Forelimb muscle (tissue), 1 donor: Measurements from ENCODE around the gene CLASP1. TPM values are rescaled to one million over a fixed set of nuclear protein-coding genes. Genes with fewer than 3 reads are reported as not detected.
"Not testable (repeated sequence)": the region's sequence is repeated elsewhere in the genome, so short reads cannot be mapped to it uniquely, and the experiment has no call there.

Experiments
- DNase-seq: peaks from one replicate; pipeline ENCODE4 v3.0.0-alpha.2; 2013; ENCODE audit warnings: low read depth
- polyA plus RNA-seq: library from polyadenylated mRNA; unstranded; fragments of 120-200 nt; gene quantifications from one replicate; pipeline ENCODE4 v1.2.1, GENCODE V29; 2013; ENCODE audit not compliant: insufficient read length

The CLASP1 gene
- polyA plus RNA-seq, 1 donor, result 56.7 TPM

DNA sequence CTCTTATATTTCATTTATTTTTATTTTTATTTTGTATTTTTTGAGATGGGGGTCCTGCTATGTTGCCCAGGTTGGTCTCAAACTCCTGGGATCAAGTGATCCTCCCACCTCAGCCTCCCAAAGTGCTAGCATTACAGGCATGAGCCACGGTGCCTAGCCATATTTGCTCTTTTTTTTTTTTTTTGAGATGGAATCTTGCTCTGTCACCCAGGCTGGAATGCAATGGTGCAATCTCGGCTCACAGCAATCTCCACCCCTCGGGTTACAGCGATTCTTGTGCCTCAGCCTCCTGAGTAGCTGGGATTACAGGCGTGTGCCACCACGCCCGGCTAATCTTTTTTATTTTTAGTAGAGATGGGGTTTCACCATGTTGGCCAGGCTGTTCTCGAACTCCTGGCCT is 317.9 kb downstream of the CLASP1 start:
- not testable (repeated sequence) for DNase-seq

DNA sequence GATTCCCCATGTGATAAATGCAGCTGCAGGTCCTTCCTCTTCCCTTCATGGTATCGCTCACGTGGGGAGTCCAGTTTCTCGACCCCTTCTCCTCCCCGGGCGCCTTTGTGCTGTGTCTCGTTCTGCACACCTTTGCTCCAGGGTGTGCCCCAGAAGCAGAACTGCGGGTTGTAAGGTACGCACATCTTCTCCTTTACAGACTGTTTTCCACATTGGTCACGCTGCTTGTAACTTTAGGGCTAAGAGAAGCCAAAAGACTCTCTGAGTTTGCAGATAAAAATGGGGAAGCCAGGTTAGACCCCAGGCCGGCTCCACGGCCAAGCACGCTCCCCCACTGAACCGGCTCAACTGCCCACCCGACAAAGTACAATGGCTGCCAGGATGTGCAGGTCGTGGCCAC is 318.3 kb downstream of the CLASP1 start:
- DNase-seq, result no peak

DNA sequence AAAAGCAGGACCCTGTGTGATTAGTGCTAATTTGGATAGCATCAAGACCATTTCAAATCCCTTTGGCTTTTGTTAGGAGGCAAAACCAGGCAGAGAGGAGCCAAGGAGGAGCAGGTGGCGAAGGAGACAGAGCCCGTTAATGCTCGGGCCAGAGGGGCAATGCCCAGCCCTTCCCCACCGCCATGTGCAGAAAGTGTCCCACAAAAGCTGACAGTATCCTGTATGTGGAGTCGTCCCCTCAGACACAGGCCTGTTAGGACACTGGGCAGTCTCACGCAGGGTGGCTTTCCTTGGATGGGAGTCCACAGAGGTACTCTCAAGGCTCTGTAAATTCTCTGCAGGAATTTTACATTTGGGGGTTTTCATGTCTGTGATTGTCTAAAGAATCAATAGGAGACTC is 319.5 kb downstream of the CLASP1 start:
- DNase-seq, result no peak

DNA sequence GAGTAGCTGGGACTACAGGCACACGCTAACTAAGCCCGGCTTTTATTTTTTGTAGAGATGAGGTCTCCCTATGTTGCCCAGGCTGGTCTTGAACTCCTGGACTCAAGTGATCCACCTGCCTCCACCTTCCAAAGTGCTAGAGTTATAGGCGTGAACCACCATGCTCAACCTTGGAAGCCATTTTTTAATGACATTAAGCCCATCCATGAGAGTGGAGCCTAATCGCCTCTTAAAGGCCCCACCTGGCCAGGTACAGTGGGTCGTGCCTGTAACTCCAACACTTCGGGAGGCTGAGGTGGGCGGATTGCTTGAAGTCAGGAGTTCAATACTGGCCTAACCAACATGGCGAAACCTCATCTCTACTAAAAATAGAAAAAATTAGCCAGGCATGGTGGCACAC is 322.6 kb downstream of the CLASP1 start:
- no peak for DNase-seq

DNA sequence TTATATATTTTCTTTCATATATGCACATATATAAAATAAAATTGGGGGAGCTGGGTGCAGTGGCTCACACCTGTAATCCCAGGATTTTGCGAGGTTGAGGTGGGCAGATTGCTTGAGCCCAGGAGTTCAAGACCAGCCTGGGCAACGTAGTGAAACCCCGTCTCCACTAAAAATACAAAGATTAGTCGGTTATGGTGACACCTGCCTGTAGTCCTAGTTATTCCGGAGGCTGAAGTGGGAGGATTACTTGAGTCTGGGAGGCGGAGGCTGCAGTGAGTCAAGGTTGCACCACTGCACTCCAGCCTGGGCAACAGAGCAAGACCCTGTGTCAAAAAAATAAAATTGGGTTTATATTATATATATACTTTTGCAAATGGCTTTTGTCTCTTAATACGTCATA is 324.7 kb downstream of the CLASP1 start:
- DNase-seq, result no peak

DNA sequence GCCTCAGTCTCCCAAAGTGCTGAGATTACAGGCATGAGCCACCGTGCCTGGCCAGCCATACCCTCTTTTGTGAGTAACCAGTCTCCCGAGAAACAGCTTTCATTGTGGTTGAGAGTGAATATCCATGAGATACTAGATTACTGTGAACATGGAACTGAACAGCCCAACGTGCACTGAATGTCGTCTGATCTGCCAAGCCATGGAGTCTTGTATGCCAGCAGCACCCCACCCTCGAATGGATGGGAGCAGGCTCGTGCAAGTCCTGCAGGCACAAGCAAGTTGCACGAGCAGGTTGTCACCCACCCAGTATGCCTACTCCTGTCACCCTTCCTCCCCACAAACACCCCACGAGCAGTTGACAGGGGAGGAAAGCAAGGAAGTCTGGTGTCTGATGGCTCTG is 327.8 kb downstream of the CLASP1 start:
- no peak for DNase-seq

DNA sequence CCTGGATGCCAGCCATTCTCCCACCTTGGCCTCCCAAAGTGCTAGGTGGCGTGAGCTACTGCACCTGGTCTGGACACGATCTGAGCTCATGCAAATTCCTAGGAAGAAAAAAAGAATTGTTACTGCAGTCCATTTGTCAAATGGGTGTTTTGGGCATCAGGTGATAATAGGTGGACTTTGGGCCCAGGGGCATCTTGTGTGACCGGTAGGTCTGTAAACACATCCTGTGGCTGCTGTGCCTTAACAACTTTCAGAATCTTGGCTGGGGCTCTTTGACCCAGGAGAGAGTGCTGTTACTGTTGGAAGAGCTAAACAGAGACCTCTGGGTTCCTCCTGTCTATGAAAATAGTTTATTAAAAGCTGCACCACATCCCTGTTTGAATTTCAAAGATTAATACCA is 329.3 kb downstream of the CLASP1 start:
- DNase-seq, result no peak

DNA sequence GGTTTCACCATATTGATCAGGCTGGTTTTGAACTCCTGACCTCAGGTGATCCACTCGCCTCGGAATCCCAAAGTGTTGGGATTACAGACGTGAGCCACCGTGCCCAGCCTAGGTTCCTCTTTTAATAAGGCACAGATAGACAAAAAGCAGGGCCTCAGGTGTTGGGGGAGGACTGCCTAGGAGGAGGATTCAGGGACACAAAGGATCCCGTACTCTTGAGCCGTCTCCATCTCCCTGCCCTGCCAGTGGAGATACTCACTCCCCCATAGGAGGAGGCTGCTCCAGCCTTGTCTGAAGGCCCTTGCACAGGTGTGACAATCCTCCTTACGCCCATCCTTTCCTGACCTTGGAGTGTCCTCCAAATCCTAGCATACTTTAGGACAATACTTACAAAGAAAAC is 332.3 kb downstream of the CLASP1 start:
- DNase-seq, result no peak

DNA sequence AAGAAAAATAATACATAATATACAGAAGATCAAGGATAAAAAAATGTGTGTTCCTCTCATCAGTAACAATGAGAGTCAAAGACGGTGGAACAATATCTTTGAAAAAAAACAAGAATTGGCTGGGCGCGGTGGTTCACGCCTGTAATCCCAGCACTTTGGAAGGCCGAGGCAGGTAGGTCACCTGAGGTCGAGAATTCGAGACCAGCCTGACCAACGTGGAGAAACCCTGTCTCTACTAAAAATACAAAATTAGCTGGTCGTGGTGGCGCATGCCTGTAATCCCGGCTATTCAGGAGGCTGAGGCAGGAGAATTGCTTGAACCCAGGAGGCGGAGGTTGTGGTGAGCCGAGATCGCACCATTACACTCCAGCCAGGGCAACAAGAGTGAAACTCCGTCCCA is 335.6 kb downstream of the CLASP1 start:
- not testable (repeated sequence) for DNase-seq

DNA sequence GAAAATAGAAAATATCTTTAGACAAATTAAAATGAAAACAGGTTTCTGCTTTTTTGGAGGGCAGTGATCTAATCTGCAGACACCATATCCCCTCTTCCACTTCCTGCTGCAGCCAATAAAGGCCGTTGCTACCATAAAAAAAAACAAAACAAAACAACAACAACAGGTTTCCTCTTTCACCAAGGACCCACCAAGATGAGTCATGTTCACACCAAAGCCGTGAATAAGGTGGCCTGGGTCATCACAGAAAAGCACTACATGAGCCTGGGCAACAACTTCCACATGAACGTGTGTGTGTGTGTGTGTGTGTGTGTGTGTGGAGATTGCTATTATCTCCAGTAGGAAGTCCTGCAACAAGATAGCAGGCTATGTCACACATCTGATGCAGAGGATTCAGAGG is 339.5 kb downstream of the CLASP1 start:
- DNase-seq, result no peak

DNA sequence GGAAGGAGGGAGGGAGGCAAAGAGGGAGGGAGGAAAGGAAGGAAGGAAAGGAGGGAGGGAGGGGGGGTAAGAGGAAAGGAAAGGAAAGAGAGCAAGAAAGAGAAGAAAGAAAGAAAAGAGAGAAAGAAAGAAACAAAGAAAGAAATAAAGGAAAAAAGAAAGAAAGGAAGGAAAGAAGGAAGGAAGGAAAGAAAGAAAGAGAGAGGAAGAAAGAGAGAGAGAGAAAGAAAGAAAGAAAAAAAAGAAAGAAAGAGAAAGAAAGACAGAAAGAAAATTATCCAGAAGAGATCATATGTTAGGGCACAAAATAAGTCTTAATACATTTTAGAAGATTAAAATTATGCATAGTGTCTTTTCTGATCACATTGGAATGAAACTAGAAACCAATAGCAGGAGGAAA is 339.9 kb downstream of the CLASP1 start:
- DNase-seq, result no peak

DNA sequence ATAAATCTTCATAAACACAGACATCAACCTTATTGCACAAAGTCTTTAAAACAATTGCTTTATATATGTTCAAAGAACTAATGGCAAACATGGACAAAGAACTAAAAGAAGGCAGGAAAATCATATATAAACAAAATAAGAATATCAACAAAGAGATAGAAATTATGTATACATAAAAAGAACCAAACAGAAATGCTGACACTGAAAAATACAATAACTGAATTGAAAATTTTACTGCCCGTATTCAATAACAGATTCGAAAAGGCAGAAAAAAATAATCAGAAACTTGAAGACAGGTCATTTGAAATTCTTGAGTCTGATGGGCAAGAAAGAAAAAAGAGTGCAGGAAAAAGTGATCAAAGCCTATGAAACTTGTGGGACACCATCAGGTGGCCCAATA is 342.2 kb downstream of the CLASP1 start:
- no peak for DNase-seq

DNA sequence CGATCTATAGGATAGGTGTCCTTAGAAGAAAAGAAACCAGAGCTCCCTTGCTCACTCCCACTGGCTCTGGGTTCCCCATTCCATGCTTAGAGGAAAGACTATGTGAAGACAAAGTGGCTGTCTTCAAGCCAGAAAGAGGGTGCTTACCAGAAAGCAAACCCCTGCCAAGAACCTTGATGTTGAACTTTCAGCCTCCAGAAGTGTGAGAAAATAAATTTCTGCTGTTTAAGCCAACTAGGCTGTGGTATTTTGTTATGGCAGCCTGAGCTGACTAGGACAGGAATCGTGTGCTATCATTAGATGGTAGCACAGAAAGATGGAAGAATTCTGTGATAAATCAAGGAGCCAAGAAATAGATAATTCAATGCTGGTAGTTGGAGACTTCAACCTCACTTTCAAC is 344.3 kb downstream of the CLASP1 start:
- DNase-seq, result no peak

DNA sequence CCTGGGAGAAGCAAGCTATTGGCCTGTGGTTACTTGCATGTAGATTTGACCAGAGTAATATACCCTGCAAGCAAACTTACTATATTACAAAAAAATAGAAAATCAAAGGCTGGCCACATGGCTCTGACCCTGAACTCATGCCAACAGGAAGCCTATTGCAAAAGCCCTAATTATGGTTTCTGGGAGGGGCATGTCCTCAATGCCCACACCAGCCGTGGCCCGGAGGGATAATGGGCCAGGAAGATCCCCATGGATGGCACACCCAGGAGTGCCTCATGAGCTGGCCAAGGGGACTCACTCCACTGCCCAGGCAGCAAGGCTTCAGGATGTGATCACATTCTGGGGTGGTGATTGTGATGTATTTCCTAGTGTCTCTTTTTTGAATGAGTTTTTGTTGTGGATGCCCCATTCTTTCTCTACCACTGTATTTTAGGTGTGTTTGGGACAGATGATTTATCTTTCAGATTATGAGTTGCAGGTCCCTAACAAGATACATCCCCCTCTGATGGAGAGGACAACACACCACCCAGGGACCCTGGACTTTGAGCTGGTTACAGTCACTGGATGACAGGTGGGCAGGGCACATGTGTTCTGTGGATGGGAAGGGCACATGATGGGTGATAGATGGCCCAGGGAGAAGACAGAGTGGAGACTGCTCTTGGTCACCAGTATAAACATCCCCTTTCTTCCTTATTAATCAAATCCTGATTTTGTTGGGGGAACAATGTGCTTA is 345.6 kb downstream of the CLASP1 start:
- no peak for DNase-seq

DNA sequence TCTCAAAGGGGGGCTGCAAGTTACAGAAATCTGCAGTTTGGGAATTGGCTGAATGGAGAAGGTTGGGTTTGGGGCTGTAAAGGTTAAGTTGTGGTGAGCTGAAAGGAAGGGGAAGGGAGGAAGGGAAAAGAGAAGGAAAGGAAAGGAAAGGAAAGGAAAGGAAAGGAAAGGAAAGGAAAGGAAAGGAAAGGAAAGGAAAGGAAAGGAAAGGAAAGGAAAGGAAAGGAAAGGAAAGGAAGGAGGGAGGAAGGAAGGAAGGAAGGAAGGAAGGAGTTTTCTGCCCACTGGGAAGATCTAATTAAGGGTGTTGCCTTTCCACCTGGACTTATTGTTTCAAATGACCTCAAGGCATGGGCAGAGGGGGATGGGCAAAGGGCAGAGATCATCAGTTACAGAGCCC is 348.1 kb downstream of the CLASP1 start:
- not testable (repeated sequence) for DNase-seq

DNA sequence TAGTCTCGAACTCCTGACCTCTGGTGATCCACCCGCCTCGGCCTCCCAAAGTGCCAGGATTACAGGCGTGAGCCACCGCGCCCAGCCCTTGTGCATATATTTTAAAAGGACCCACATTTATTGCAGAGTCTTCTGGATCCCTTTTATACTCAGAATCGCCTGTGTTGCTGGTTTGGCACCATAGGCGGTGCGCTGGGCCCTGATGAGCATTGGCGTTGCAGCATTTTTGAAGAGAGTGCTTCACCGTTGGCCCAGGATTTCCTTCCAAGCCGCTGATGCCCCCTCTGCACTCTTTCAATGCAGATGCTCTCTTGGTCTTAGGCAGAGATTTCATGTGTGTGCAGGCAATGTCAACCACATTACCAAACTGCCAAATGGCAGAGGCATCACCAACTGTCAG is 350.8 kb downstream of the CLASP1 start:
- DNase-seq, result no peak

DNA sequence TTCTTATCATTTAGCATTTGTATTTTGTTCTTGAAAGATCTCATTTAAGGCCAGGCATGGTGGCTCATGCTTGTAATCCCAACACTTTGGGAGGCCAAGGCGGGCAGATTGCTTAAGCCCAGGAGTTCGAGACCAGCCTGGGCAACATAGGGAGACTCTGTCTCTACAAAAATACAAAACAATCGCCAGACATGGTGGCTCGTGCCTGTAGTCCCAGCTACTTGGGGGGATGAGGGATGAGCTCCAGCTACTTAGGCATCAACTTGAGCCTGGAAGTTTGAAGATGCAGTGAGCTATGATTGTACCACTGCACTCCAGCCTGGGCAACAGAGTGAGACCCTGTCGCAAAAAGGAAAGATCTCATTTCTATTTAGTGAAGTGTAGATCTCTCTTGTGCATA is 351.4 kb downstream of the CLASP1 start:
- not testable (repeated sequence) for DNase-seq

DNA sequence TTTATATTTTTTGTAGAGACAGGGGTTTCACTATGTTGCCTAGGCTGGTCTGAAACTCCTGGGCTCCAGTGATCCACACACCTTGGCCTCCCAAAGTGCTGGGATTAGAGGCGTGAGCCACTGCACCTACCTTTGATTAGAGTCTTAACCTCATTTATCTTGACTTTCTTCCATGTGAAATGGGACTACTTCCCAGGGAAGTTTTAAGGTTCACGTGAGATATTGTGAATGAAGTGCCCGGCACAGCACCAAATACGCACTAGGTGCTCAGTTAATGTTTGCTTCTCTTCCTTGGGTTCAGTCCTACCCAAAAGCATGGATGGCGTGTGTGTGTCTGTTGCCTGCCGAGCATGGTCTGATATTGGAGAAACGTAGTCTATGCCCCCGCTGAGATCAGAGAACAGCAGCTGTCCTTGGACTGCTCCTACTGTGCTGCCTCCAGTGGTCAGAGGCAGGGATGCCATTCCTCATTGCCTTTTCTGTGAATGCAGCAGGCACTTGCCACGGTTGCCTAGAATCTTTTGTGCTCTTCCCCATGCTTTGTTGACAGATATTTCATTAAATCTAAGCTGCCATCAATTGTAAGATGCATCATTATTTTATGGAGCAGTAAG is 351.9 kb downstream of the CLASP1 start:
- DNase-seq, result no peak

DNA sequence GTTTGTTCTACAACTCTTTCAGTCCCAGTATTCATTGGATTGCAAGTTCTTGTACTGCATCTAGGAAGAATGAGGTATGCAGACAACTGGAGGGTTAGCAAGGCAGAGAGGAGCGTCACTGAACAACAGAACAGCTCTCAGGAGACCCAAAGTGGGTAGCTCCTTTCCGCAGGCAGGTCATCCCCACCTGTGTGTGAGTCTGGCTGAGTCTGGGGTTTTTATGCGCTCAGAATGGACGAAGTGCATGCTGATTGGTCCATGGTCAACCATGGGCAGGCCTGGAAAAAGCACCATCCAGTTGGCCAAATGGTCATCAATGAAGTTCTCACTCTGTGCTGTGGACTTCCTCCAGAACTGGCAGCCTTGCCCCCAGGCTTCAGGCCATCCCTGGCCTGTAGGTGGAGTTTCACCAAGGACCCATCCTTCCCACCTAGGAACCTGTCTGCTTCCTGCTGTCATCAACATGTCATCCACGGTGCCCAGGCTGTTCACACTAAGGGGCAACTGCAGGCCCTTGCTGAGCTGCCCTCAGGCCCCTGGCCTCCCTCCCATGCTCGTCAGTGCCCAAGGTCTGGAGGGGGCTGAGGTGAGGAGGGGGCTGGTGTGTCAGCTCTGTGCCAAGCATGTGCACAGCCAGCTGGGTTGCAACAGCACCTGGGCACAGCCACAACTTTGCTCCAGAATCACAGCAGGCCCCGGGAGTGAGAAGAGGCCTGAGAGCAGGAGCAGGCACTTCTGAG is 353.2 kb downstream of the CLASP1 start:
- no peak for DNase-seq

DNA sequence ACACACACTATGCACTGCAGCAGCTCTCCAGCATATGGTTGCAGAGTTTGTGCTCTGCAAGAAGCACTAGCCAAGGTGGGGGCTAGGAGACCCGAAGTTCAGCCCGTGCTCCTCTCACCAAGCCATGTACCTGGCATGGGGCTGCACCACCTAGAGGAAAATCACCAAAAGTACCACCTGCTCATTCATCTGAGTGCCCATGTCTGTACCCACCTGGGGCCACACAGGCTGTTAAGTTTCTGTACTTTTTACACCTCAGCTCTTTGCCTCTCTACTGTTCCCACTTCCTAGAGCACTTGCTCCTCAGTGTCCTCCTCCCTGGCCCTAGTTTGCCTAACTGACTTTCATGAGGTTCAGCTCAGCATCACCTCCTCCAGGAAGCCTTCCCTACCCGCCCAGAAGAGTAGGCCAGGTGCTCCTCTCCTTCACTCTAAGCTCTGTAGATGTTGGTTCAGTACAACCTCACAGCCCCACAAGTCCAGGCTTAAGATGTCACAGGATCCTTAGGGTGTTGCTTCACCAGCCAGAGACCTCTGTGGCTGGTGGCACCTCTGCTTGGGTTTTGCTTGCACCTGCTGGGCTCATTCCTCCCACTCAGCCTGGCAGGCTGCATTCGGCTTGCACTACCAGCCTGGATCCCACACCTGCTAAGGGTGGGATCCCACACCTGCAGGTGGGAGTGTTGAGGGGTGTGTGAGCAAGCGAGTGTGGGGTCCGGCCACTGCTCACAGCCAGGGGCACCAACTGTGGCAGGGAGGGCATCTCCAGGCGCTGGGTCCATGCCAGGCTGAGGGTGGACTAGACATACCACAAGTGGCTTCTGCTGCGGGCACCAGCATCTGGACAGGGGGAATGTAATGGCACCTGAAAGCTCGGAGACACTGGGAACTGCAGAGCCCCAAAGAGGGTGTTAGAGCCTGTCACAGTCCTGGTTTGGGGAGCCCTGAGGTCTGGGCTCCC is 354.1 kb downstream of the CLASP1 start:
- DNase-seq, result no peak

DNA sequence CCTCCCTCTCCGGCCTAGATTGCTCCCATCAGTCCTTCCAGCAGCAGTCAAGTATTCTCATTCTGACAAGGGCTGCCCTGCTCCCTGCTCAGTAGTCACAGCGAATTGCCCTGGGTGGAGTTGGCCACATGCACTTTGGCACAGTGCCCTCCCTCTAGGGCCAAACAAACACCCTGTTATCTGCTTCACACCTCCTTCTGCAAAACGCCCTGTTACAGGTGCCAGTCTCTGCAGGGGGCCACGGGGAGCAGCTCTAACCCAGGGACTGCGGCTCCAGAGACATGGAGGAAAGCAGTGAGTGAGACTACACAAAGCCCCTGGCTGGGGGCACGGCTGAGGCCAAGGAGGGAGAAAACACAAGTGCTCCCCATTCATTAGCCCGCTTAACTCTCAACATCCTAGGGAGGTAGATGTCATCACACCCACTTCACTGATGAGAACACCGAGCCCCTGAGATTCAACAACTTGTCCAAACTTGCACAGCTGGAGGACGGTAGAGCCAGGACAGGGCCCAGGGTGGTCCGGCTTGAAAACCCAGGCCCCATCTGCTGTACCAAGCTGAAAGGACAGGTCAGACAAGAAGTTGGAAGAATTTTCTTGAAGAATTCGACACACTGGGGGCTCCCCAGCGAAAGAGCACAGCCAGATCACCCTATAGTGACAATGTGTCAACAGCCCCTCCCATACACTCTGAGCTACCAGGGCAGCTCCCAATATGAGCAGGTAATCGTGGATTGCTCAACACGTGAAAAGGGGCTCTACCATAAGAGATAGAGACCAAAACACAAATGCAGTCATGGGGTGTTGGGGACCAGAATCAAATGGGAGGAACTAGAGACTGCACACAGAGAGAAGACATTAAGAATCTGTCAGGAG is 355.6 kb downstream of the CLASP1 start:
- DNase-seq, result no peak
